GM11168 (cell line): Measurements from ENCODE around the gene PDE4B.
"Not testable (repeated sequence)": the region's sequence is repeated elsewhere in the genome, so short reads cannot be mapped to it uniquely, and the experiment has no call there.

Experiments
- in situ Hi-C: fragments of 300-500 bp; cut with MboI; formaldehyde crosslinking; loops from one replicate; pipeline ENCODE4 v1.12.0; 2022; ENCODE audit warnings: low sequenced_read_pairs; ENCODE audit not compliant: unreplicated experiment

Gene PDE4B

DNA sequence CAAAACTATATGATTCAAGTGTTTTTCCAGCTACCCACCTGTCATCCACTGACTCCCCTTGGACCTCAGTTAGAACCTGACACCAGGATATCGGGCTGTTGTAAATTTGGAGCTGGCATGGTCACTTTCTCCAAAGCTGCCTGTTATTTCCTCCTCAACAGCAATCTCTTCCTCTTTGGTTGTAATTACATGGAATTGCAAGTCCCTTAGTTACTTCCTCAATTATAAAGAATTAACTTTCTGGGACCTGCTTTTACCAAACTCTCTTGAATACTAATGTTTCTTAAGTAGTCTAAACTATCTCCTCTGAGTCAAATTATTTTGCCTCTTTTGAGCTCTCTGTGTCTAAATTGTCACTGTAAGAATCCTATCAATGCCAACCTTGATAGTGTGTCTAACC, 590.9 kb downstream of the PDE4B start:
- in situ Hi-C loops = no loop called here

DNA sequence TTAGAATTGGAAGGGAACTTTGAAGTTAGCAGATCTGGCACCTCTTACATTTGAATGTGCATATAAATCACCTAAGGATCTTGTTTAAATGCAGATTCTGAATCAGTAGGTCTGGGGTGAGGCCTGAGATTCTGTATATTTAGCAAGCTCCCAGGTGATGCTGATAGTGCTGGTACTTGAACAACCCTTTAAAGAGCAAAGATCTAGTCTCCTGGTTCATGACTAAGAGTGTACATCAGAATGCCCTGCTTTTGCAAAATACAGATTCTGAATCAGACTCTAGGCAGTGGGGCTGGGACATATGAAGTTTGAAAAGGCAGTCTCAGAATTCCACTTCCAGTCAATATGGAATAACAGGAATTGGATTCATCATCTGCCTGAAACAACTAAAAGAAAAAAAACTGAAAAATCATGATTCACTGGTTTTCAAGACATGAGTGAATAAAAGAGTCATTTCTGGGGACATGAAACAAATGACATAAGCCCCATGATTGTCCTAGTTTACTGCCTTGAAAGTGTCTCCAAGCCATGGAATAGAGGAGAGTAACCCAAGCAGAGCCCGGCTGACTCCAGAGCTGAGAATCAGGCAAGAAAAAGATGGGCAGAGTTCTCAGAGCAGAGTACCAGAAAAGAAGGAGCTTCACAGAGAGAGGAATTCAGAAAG, 591.7 kb downstream of the PDE4B start:
- in situ Hi-C loops = no loop called here

DNA sequence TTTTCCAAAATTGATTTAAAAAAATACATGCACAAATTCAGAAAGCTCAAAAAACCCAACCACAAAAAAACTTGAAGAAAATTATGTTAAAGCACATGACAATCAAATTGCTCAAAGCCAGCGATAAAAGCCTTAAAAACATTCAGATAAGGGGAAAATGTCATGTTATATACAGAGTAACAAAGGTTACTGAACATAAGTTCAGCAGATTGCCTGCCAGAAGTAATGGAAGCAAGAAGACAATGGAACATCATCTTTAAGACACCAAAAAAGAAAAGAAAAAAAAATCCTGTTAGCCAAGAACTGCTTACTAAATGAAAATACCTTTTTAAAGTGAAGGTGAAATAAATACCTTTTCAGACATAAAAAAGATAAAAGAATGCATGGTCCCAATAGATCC, 594.0 kb downstream of the PDE4B start:
- in situ Hi-C loops = no loop called here

DNA sequence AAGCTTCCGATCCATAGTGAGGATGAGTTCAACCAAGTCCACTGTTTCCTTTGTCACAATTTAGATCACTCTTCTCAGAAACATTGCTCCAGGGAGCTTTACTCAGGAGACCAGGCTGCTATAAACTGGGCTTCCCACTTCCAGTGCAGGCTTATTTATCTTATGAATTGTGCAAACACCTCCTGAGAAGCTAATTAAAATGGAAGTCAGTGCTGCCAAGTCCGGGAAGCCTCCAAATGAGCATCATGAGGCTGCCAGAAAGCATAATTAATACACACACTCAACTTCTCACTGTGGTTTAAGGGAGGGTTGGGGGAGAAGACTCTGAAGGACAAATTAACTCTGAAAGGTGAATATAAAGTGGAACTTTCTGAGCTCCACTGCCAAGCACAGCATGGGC, 596.2 kb downstream of the PDE4B start:
- in situ Hi-C loops = no loop called here

DNA sequence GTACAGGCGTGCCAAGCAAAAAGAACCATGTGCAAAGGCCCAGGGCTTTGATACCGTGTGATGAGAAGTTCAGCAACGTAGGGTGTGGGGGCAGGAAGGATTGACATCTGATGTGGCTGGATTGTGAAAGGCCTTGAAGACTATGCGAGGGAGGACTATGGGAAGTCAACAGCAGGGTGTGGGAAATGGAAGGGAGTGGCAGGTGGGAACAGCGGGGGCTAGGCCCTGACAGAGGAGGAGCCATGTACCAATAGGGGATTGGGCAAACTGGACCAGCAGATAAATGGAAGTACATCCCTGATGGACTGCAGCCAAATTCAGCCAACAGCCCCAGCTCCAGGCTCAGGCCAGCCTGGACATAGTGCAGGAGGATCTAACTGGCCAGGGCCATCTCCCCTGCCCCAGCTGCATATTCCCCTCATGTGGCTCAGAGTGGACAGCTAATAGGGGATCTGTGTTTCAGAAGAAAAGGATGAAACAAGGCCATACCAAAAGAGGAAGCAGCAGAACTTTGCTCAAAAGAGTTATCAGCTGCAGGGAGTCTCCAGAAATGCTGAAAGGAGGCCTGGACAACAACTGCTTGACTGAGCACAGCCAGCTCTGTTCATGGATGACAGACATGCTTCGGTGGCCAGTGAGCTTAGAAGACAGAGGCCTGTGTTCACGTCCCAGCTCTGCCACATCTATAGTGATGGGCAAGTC, 601.0 kb downstream of the PDE4B start:
- in situ Hi-C loops = no loop called here

DNA sequence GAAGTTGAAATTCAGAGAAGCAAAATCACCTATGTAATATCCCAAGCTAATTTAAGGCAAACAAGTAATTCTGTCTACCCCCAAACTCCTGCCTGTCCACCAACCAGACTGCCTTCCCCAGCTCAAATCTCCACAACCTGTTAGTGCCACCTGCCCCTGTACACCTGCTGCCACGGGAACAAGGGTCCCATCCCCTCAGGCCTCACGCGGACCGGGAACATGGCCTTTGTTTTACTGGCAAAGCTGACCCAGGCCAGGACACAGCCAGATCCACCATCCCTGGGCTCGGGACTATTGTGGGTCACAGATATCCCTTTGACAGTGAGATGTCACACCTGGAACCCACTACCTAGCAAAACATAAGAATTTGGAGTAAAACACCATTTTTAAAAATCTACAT, 601.9 kb downstream of the PDE4B start:
- in situ Hi-C loops = no loop called here

DNA sequence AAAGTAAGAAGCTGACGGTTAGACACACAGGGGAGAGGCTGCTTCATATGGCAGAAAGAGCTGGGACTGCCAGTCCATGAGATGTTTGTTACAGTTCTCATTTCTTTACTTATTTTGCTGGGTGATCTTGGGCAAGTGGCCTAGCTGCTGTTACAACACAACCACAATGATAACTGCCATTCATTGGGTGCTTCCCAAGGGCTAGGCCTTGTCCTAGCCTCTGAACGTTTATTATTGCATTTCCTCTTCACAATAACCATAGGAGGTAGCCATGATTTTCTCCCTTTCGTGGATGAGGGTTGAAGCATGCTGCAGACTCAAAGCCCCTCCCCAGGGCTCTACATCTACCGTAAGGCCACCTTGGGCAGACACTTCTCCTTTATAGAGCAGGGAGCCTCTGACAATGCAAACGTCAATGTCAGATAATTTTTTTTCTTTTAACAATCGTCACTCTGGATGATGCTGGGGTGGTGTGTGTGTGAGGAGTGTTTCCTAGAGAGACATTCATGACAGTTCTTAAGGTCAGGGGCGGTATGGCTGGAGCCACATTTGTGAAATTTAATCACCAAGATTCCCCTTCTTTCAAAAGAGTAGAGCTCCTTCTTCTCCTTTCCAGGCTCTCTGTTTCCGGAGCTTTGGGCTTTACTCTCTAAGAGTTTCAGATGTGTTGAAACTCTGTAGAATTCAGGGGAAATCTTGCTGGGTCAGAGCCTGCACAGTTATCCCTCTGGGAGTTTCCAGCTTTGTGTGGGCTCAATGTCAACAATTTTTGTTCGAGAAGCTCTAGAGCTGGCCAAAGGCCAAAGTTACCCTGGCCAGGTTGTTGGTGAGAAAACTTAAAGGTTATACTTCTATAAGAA, 602.7 kb downstream of the PDE4B start:
- in situ Hi-C loops = no loop called here

DNA sequence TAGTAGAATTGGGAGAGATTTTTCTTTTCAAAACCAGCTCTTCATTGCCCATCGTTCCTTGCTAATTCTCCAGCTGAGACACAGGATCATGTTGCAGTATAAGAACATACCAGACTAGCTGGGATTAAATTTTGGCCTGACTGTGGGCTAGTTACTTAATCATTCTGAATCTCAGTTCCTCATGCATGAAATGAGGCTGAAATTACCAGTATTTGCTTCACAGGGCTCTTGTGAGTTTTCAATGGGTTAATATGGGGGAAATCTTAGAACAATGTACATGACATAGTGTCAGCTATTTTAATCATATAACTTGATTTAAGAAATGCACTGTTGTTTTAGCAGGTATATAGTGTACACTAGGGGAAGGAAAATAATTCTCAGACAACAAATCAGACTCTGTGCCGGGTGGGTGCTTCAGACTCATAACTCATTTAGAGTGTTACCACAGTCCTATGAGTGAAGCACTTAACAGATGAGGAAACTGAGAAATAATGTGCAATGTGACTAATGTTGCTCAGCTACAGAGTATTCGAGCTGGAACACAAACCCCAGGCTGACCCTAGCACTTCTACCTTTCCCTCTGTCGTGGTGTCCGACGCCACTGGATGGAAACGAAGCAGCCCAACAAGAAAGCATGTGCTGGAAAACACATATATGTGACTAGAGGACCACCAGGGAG, 603.7 kb downstream of the PDE4B start:
- in situ Hi-C loops = no loop called here

DNA sequence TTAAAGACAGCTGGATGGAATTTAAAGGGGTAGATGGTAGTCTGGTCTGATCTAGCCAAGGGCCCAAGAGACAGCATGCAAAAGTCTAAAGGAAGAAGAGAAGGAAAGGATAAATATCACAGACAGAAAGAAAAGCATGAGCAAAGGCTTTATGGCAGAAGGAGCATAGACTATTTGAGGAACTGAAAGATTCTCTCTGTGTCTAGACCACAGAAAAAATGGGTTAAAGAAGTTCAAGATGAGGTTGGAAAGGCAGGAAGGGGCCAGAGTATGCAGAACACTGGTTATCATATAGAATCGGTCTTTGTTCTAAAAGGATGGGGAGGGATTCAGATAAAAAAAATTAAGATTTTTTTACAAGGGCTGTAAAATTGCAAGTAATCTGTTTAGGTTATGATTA, 604.5 kb downstream of the PDE4B start:
- in situ Hi-C loops = no loop called here

DNA sequence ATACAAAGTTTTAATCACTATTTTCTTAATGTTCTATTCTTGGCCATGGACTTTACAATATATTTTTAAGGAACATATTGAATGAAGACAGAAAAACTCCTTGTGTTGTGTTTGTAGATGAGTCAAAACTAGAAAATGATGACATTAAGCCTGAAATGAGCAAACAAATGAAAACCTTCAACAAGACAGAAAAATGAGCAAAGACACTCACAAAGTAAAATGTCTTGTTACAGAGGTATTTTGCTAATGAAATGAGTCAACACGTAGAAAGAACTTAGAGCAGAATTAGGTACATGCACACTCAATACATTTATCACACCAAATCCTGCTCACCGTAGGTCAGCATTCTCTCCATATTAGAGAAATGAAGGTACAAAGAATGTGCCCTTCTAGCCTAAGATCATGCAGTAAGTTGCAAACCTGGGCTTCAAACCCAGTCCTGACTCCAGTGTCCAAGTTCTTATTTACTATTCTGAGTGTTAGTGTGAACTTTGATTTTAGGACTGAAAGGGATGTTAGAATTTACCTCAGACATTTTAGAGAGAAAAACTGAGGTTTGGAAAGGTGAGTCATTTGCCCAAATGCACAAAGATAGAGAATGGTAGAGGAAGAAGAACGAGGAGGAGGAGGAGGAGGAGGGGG, 607.3 kb downstream of the PDE4B start:
- in situ Hi-C loops = loop anchor here (5.0 kb wide), 1 partner anchor 37 kb away; no protein-coding TSS in a partner anchor

DNA sequence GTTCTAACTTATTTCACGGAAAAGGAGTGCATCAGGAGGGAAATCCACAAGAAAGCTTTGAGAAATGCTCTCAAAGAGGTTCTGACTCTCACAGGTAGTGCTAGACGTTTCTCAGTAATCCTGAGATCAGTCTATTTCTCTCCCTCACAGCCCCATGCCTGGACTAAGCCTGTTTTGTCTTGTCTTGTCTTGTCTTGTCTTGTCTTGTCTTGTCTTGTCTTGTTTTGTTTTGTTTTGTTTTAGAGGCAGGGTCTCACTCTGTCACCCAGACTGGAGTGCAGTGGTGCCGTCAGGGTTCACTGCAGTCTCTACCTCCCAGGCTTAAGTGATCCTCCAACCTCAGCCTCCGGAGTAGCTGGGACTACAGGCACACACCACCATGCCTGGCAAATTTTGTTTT, 608.0 kb downstream of the PDE4B start:
- in situ Hi-C loops = loop anchor here (5.0 kb wide), 1 partner anchor 37 kb away; no protein-coding TSS in a partner anchor

DNA sequence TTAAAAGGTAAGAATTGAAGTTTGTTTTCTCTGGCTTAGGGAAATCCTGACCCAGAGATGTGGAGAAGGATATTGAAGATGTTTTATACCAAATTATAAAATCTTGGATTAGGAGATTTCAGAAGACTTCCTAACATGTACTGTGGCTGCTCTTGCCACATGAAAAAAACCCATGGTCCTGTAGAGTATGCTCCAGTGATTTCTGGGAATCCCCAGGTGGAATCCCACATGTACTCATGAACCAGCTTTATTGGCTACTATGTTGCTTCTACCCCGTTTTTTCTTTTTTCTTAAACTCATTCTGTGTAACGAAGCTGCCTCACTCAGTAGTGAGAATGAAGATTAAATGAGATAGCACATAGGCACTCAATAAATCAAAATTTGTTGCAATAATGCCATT, 608.5 kb downstream of the PDE4B start:
- in situ Hi-C loops = loop anchor here (5.0 kb wide), 1 partner anchor 36 kb away; no protein-coding TSS in a partner anchor

DNA sequence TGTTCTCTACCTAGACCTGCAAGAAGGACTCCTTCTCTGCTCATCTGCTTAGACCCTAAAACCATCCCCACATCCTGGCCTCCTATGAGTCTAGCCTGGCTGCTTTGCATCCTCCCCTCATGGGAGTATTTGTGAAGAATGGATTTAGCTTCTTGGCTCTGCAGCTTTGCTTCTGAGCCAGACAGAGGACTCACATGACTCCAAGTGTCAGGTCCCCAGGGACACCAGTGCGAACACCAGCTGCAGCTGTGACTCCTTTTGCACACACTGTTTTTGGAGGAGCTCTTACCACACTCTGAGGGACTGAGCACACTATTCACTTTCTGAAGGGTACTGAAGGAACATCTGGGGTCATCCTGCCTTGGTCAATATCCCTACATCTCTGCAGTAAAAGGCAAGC, 609.5 kb downstream of the PDE4B start:
- in situ Hi-C loops = loop anchor here (5.0 kb wide), 1 partner anchor 35 kb away; no protein-coding TSS in a partner anchor

DNA sequence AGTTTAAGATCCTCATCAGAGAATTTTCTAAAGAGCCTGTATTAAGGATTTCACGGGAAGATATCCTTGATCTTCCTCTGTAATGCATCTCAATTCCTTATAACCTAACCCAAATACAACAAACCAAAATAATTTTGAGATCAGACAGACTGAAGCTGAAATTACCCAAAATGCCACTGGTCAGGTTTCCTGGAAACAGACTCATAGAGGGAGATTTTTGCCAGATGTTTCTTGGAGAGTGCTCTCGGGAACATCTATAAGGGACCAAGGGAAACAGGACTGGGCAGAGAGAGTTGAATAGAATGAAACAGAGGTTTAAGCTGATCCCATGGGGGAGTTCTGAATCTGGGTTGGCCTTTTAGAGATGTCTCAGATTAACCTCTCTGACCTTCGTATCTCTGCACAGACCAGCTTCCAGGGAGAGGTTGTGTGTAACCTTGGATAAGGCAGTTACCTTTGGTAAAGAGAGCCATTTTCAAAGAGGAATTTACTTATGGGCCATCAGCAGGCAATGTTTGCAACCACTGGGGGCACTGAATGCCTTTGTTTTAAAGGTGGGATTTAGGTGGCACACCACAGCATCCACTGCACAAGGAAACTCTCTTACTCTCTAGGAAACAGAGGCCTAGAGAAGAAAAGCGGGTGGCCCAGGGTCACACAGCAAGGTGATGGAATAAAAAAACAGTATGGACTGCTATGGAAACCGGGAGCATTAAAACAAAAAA, 610.5 kb downstream of the PDE4B start:
- in situ Hi-C loops = loop anchor here (5.0 kb wide), 1 partner anchor 34 kb away; no protein-coding TSS in a partner anchor

DNA sequence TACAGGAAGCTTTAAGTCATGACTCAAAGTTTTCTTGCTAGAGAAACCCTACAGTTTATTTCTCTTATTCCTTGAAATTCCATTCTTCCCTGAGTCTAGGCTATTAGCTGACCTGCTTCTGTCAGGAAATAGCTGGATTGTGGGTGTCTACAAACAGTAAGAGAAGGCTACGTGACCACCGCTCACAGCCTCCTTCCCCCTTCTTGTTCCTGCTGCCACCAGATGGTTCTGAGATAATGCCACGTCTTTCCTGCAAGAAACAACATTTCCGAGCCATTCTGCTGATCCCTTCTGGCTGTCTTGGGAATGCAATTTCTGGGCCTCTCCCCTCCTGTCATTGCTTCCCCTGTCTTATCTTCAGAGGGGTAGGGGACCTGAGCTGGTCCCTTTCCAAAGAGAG, 612.4 kb downstream of the PDE4B start:
- in situ Hi-C loops = no loop called here

DNA sequence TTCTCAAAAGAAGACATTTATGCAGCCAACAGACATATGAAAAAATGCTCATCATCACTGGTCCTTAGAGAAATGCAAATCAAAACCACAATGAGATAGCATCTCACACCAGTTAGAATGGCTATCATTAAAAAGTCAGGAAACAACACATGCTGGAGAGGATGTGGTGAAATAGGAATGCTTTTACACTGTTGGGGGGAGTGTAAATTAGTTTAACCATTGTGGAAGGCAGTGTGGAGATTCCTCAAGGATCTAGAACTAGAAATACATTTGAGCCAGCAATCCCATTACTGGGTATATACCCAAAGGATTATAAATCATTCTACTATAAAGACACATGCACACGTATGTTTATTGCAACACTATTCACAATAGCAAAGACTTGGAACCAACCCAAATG, 618.8 kb downstream of the PDE4B start:
- in situ Hi-C loops = not testable (repeated sequence)

DNA sequence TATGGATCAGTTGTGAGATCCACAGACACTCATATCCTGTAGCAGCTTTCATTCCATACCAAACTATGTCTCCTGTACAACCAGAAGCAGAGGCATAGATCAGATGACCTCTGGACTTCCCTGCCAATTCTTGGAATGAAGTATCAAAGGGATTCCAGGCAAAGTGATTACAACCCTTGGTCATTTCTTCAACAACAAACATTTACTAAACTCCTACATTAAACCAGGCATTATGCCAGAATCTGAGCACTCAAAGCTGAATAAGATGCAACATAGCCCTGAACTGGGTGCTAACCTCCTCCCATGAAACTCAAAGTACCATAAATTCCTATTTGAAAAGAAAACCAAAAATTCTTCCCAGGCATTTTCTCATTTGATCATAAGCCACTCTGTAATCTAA, 620.0 kb downstream of the PDE4B start:
- in situ Hi-C loops = no loop called here

DNA sequence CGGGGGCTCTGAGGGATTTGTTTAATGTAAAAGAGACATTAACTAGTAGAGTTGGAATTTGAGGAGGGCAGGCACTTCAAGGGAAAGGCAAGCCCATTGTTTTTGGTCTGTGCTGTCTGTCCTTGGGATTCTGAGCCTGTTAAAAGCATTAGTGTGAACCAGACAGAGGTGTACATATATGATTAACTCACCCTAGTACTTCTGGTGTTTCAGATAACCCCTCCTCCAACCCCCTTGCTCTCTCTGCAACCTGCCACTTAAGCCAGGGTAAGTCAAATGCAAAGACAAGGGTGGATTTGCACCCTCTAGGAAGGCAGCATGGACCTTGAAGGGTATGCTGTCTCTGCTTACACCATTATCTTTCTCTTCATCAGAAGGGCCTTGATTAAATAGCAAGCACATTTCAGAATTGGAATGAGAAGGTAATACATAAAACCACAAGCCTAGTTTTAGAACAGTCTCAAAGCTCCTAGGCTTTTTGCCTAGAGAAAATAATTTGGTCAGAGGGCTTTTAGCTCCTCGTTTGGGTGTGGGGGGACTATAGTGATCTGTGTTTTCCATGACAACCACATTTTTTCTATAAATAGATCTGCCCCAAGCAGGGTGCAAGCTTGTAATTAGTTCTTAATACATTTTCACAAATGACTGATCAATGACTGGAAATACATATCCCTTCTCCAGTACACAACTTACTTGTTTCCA, 620.6 kb downstream of the PDE4B start:
- in situ Hi-C loops = no loop called here

DNA sequence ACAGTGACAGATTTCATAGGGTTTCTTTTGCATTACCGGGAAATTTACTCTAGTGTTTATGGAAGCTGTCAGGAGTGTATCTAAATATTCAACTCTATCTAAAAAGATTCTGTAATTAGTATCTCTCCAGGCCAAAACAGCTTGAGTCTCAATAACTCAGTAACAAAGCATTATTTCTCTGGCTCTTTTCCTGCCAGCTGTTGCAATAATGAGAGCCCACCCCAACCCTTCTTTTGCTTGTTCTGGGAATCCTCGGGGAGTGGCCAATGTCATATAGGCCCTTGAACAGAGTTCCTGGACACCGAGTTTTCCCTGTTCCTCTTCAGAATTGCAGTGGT, 621.1 kb downstream of the PDE4B start:
- in situ Hi-C loops = no loop called here
